ENCODE results near the gene AFAP1L1.

AFAP1L1 gene

DNA sequence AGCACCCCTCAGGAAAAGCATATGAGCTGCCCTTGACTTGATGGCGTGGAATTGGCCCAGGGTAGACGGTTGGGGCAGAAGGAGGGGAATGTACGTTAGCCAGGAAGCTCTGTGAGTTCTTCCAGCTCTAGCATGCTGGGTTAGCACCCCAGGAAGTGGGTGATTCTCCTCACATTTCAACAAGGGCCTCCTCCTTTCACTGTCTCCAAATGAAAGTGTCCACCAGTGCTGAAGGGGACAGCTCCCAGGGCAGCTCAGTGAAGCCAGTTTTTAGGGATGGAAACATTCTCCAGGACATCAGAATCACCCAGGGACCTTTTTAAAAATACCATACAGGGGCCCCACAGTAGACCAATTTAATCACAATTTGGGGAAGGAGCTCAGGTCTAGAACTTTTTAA lies 17.2 kb upstream of the AFAP1L1 start:
- no peak overlapping the region for H3K27ac ChIP-seq (replicated peaks; ENCODE audit: low read length)
- WGBS, 2 donors (ENCODE audit: extremely low coverage in 2 of 2, insufficient read length in 2 of 2, insufficient replicate concordance in 1 of 2), result no CpG with 5 or more reads among the region's 3 CpGs
- no peak overlapping the region for H2BK5ac ChIP-seq (ENCODE audit: low read length)
- no peak overlapping the region for H2AK5ac ChIP-seq (ENCODE audit: low read depth, low read length)
- no peak overlapping the region for H4K8ac ChIP-seq (ENCODE audit: low read depth, low read length)
- H4K91ac ChIP-seq (ENCODE audit: low read depth, low read length, poor library complexity), result no peak overlapping the region
- H2BK120ac ChIP-seq (ENCODE audit: low read depth, low read length), result no peak overlapping the region
- H2BK15ac ChIP-seq (ENCODE audit: low read length), result no peak overlapping the region
- no peak overlapping the region for H3K23ac ChIP-seq (ENCODE audit: low read depth, low read length, poor library complexity)
- H3K14ac ChIP-seq (ENCODE audit: low read length), result no peak overlapping the region
- no peak overlapping the region for H3K4ac ChIP-seq (ENCODE audit: low read length)
- peak; percentile 26 for DNase-seq (ENCODE audit: low spot score)
- H3K4me1 ChIP-seq (ENCODE audit: control insufficient read depth in 2 of 2, insufficient read depth in 1 of 2, low read depth in 1 of 2, low read length in 2 of 2), result no peaks in the 10 kb centered on the region
- H2BK12ac ChIP-seq (ENCODE audit: low read length), result no peak overlapping the region
- H3K18ac ChIP-seq (ENCODE audit: low read length), result no peak overlapping the region
- H3K9me3 ChIP-seq (replicated peaks in 1 of 2; ENCODE audit: control insufficient read depth in 2 of 2, insufficient read depth in 1 of 2, low read depth in 1 of 2, low read length in 2 of 2), result no peaks in the 10 kb centered on the region
- no peak overlapping the region for H3K4me2 ChIP-seq (ENCODE audit: insufficient read depth, low read length, poor library complexity, severe bottlenecking)
- no peak overlapping the region for H3K4me3 ChIP-seq (ENCODE audit: low read length in 2 of 2)
- H3K9ac ChIP-seq (ENCODE audit: low read depth, low read length, poor library complexity), result no peak overlapping the region
- H2AFZ ChIP-seq (ENCODE audit: low read length), result no peak overlapping the region
- H3K79me1 ChIP-seq (ENCODE audit: low read depth, low read length), result no peaks in the 10 kb centered on the region
- H3K36me3 ChIP-seq (replicated peaks in 1 of 2; ENCODE audit: control insufficient read depth in 2 of 2, insufficient read depth in 2 of 2, low read length in 2 of 2), result no peaks in the 10 kb centered on the region
- H3K27me3 ChIP-seq (ENCODE audit: control insufficient read depth in 3 of 3, insufficient read depth in 3 of 3, low read depth in 1 of 3, low read length in 3 of 3), result peaks cover 0 to 6% (median 0%) of the 10 kb centered on the region in 3 experiments

DNA sequence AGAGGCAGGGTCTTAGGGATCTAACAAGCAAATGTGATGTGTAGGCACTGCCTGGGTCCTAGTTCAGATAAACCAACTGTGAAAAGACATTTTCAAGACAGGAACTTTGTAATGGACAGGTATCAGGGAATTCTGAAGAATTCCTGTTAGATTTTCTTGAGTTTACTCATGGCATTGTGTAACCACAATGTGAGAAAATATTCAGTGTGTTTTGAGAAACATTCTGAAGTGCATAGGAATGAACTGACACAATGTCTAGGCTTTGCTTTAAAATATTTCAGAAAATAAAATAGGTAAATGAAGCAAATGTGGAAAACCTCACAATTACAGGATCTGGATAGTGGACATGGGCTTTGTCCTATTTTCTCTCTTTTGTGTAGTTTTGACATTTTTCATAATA lies 15.2 kb upstream of the AFAP1L1 start:
- Histone ChIP-seq H3K9ac (ENCODE audit: low read depth, low read length, poor library complexity) (no peak overlapping the region), H2BK5ac (ENCODE audit: low read length) (no peak overlapping the region), H3K4me3 (ENCODE audit: low read length in 2 of 2) (no peak overlapping the region), H3K36me3 (replicated peaks in 1 of 2; ENCODE audit: control insufficient read depth in 2 of 2, insufficient read depth in 2 of 2, low read length in 2 of 2) (no peaks in the 10 kb centered on the region), H3K27ac (replicated peaks; ENCODE audit: low read length) (no peak overlapping the region), H3K23ac (ENCODE audit: low read depth, low read length, poor library complexity) (no peak overlapping the region), H2BK12ac (ENCODE audit: low read length) (no peak overlapping the region), H3K27me3 (ENCODE audit: control insufficient read depth in 3 of 3, insufficient read depth in 3 of 3, low read depth in 1 of 3, low read length in 3 of 3) (peaks cover 0 to 15% (median 0%) of the 10 kb centered on the region in 3 experiments), H3K9me3 (replicated peaks in 1 of 2; ENCODE audit: control insufficient read depth in 2 of 2, insufficient read depth in 1 of 2, low read depth in 1 of 2, low read length in 2 of 2) (no peaks in the 10 kb centered on the region), H2AFZ (ENCODE audit: low read length) (no peak overlapping the region), H3K79me1 (ENCODE audit: low read depth, low read length) (no peaks in the 10 kb centered on the region), H4K8ac (ENCODE audit: low read depth, low read length) (no peak overlapping the region), H4K91ac (ENCODE audit: low read depth, low read length, poor library complexity) (no peak overlapping the region), H3K18ac (ENCODE audit: low read length) (no peak overlapping the region), H2AK5ac (ENCODE audit: low read depth, low read length) (no peak overlapping the region), H3K4me1 (ENCODE audit: control insufficient read depth in 2 of 2, insufficient read depth in 1 of 2, low read depth in 1 of 2, low read length in 2 of 2) (no peaks in the 10 kb centered on the region), H3K14ac (ENCODE audit: low read length) (no peak overlapping the region), H2BK15ac (ENCODE audit: low read length) (no peak overlapping the region), H2BK120ac (ENCODE audit: low read depth, low read length) (no peak overlapping the region), H3K4me2 (ENCODE audit: insufficient read depth, low read length, poor library complexity, severe bottlenecking) (no peak overlapping the region), H3K4ac (ENCODE audit: low read length) (no peak overlapping the region)
- no peak for DNase-seq (ENCODE audit: low spot score)

DNA sequence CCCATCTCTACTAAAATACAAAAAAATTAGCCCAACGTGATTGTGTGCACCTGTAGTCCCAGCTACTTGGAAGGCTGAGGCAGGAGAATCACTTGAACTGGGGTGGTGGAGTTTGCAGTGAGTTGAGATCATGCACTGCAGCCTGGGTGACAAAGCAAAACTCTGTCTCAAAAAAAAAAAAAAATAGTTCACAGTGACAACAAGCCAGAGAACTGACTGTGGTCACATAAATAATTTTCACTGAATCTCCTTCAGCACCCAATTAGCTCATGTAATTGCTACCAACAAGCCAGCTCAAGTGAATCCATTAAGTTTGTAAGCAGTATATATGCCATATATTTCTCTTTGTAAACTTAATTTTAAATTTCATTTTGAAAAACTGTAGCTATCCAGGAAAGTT lies 14.5 kb upstream of the AFAP1L1 start:
- no peak overlapping the region for H2BK15ac ChIP-seq (ENCODE audit: low read length)
- H3K9ac ChIP-seq (ENCODE audit: low read depth, low read length, poor library complexity), result no peak overlapping the region
- no peaks in the 10 kb centered on the region for H3K79me1 ChIP-seq (ENCODE audit: low read depth, low read length)
- no peak overlapping the region for H2BK120ac ChIP-seq (ENCODE audit: low read depth, low read length)
- no peak overlapping the region for H3K4me2 ChIP-seq (ENCODE audit: insufficient read depth, low read length, poor library complexity, severe bottlenecking)
- no peak overlapping the region for H3K27ac ChIP-seq (replicated peaks; ENCODE audit: low read length)
- H2AK5ac ChIP-seq (ENCODE audit: low read depth, low read length), result no peak overlapping the region
- no peak overlapping the region for H4K91ac ChIP-seq (ENCODE audit: low read depth, low read length, poor library complexity)
- H3K9me3 ChIP-seq (replicated peaks in 1 of 2; ENCODE audit: control insufficient read depth in 2 of 2, insufficient read depth in 1 of 2, low read depth in 1 of 2, low read length in 2 of 2), result no peaks in the 10 kb centered on the region
- no CpG with 5 or more reads among the region's 1 CpG for WGBS, 2 donors (ENCODE audit: extremely low coverage in 2 of 2, insufficient read length in 2 of 2, insufficient replicate concordance in 1 of 2)
- H2AFZ ChIP-seq (ENCODE audit: low read length), result no peak overlapping the region
- no peaks in the 10 kb centered on the region for H3K36me3 ChIP-seq (replicated peaks in 1 of 2; ENCODE audit: control insufficient read depth in 2 of 2, insufficient read depth in 2 of 2, low read length in 2 of 2)
- H3K14ac ChIP-seq (ENCODE audit: low read length), result no peak overlapping the region
- no peak overlapping the region for H2BK12ac ChIP-seq (ENCODE audit: low read length)
- no peaks in the 10 kb centered on the region for H3K4me1 ChIP-seq (ENCODE audit: control insufficient read depth in 2 of 2, insufficient read depth in 1 of 2, low read depth in 1 of 2, low read length in 2 of 2)
- no peak overlapping the region for H3K23ac ChIP-seq (ENCODE audit: low read depth, low read length, poor library complexity)
- no peak for DNase-seq (ENCODE audit: low spot score)
- H3K27me3 ChIP-seq (ENCODE audit: control insufficient read depth in 3 of 3, insufficient read depth in 3 of 3, low read depth in 1 of 3, low read length in 3 of 3), result peaks cover 0 to 16% (median 0%) of the 10 kb centered on the region in 3 experiments
- no peak overlapping the region for H2BK5ac ChIP-seq (ENCODE audit: low read length)
- H3K4me3 ChIP-seq (ENCODE audit: low read length in 2 of 2), result no peak overlapping the region
- H3K4ac ChIP-seq (ENCODE audit: low read length), result no peak overlapping the region
- H4K8ac ChIP-seq (ENCODE audit: low read depth, low read length), result no peak overlapping the region
- no peak overlapping the region for H3K18ac ChIP-seq (ENCODE audit: low read length)

DNA sequence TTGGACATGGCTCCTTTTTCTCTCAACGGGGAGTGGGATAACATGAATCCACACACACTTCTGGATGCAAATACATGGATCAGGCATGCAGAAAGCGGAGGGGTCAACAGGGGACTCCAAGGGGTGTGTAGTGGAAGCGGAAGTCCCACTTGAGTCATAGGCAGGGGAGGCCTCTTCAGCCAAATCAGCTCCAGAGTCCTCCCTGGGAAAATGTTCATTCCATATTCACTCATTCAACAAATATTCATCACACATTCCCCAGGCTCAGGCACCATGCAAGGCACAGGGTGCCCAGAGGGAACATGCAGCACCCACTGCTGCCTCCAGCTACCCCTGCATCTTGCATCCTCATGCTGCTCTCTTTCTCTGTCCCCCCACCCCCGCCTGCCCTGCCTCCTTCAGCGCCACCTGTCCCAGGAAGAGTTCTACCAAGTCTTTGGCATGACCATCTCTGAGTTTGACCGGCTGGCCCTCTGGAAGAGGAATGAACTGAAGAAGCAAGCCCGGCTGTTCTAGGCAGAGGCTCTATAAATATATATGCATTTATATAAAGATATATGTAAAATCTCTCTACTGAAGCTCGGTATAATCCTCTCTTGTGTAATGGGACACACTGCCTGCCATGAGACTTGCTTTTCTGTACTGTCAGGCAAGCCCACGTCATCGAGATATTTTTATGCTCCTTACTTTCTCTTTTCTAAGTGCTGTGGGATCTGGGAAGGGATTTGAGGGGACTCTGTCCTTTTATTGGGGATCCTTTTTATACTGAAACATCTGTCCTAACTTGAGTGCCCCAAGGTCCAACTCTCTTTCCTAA lies 13.6 kb upstream of the AFAP1L1 start:
- no CpG with 5 or more reads among the region's 10 CpGs for WGBS, 2 donors (ENCODE audit: extremely low coverage in 2 of 2, insufficient read length in 2 of 2, insufficient replicate concordance in 1 of 2)

More for the DNA sequence above, 13.6 kb upstream of the AFAP1L1 start:
- no peaks in the 10 kb centered on the region for H3K79me1 ChIP-seq (ENCODE audit: low read depth, low read length)
- no peak overlapping the region for H4K91ac ChIP-seq (ENCODE audit: low read depth, low read length, poor library complexity)
- no peak overlapping the region for H3K14ac ChIP-seq (ENCODE audit: low read length)
- H2BK15ac ChIP-seq (ENCODE audit: low read length), result no peak overlapping the region
- no peak overlapping the region for H3K27ac ChIP-seq (replicated peaks; ENCODE audit: low read length)
- H3K36me3 ChIP-seq (replicated peaks in 1 of 2; ENCODE audit: control insufficient read depth in 2 of 2, insufficient read depth in 2 of 2, low read length in 2 of 2), result no peaks in the 10 kb centered on the region
- no peak overlapping the region for H3K4me3 ChIP-seq (ENCODE audit: low read length in 2 of 2)
- no peak overlapping the region for H3K18ac ChIP-seq (ENCODE audit: low read length)
- no peak for DNase-seq (ENCODE audit: low spot score)
- no peak overlapping the region for H3K4ac ChIP-seq (ENCODE audit: low read length)
- H2AK5ac ChIP-seq (ENCODE audit: low read depth, low read length), result no peak overlapping the region
- H3K4me1 ChIP-seq (ENCODE audit: control insufficient read depth in 2 of 2, insufficient read depth in 1 of 2, low read depth in 1 of 2, low read length in 2 of 2), result no peaks in the 10 kb centered on the region
- no peak overlapping the region for H4K8ac ChIP-seq (ENCODE audit: low read depth, low read length)
- H2BK5ac ChIP-seq (ENCODE audit: low read length), result no peak overlapping the region
- no peak overlapping the region for H3K4me2 ChIP-seq (ENCODE audit: insufficient read depth, low read length, poor library complexity, severe bottlenecking)
- H3K9me3 ChIP-seq (replicated peaks in 1 of 2; ENCODE audit: control insufficient read depth in 2 of 2, insufficient read depth in 1 of 2, low read depth in 1 of 2, low read length in 2 of 2), result no peaks in the 10 kb centered on the region
- H2AFZ ChIP-seq (ENCODE audit: low read length), result no peak overlapping the region
- H3K27me3 ChIP-seq (ENCODE audit: control insufficient read depth in 3 of 3, insufficient read depth in 3 of 3, low read depth in 1 of 3, low read length in 3 of 3), result peaks cover 0 to 19% (median 0%) of the 10 kb centered on the region in 3 experiments
- H3K9ac ChIP-seq (ENCODE audit: low read depth, low read length, poor library complexity), result no peak overlapping the region
- no peak overlapping the region for H3K23ac ChIP-seq (ENCODE audit: low read depth, low read length, poor library complexity)
- no peak overlapping the region for H2BK120ac ChIP-seq (ENCODE audit: low read depth, low read length)
- H2BK12ac ChIP-seq (ENCODE audit: low read length), result no peak overlapping the region
